ENCODE data around the gene KCNH1. TPM values are rescaled to one million over a fixed set of nuclear protein-coding genes. Genes with fewer than 3 reads are reported as not detected.

KCNH1 gene
- total RNA-seq, 4 donors from 2014 or later: 0.53 to 16.5 (median 2.4) TPM

DNA sequence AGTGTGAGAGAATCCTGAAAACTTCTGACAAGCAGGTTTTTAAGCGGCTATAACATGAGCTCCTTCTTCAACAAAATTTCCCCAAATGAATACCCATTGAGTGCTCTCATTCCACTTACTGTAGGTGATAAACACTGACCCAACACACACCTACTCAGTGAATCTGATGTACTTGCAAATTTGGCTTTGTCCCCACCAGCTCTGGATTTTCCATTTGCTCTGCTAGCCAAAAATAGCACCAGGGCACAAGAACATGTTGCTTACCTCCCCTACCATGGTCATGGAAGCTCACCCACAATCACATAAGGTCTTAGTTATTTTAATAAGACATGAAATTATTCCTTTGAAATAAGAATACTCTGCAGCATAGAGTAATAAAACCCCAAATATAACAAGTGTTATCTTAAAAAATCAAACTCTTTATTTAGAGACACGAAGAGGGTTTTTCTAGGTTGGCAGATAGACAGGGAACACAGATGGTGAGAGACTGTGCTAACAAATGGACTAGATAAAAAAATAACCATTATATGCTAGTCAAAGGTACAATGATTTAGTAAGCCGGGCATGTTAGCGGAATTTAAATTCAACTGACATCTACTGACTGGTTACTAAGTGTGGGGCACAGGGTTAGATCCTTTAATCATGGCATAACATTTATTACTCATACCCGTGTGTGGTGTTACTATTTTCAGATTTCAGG lies 291.9 kb downstream of the KCNH1 start:
- no peaks in the 10 kb centered on the region for H3K9me3 ChIP-seq
- H3K27me3 ChIP-seq: no peaks in the 10 kb centered on the region
- no peaks in the 10 kb centered on the region for H3K4me1 ChIP-seq
- H3K27ac ChIP-seq: no peak overlapping the region
- no peak for DNase-seq
- no peaks in the 10 kb centered on the region for H3K36me3 ChIP-seq
- H3K4me3 ChIP-seq: no peak overlapping the region
- no peak for TF ChIP-seq POLR2A (IDR thresholded peaks at IDR 0.05)
- TF ChIP-seq, protein P1, sequence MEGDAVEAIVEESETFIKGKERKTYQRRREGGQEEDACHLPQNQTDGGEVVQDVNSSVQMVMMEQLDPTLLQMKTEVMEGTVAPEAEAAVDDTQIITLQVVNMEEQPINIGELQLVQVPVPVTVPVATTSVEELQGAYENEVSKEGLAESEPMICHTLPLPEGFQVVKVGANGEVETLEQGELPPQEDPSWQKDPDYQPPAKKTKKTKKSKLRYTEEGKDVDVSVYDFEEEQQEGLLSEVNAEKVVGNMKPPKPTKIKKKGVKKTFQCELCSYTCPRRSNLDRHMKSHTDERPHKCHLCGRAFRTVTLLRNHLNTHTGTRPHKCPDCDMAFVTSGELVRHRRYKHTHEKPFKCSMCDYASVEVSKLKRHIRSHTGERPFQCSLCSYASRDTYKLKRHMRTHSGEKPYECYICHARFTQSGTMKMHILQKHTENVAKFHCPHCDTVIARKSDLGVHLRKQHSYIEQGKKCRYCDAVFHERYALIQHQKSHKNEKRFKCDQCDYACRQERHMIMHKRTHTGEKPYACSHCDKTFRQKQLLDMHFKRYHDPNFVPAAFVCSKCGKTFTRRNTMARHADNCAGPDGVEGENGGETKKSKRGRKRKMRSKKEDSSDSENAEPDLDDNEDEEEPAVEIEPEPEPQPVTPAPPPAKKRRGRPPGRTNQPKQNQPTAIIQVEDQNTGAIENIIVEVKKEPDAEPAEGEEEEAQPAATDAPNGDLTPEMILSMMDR (IDR thresholded peaks at IDR 0.05): no peak

DNA sequence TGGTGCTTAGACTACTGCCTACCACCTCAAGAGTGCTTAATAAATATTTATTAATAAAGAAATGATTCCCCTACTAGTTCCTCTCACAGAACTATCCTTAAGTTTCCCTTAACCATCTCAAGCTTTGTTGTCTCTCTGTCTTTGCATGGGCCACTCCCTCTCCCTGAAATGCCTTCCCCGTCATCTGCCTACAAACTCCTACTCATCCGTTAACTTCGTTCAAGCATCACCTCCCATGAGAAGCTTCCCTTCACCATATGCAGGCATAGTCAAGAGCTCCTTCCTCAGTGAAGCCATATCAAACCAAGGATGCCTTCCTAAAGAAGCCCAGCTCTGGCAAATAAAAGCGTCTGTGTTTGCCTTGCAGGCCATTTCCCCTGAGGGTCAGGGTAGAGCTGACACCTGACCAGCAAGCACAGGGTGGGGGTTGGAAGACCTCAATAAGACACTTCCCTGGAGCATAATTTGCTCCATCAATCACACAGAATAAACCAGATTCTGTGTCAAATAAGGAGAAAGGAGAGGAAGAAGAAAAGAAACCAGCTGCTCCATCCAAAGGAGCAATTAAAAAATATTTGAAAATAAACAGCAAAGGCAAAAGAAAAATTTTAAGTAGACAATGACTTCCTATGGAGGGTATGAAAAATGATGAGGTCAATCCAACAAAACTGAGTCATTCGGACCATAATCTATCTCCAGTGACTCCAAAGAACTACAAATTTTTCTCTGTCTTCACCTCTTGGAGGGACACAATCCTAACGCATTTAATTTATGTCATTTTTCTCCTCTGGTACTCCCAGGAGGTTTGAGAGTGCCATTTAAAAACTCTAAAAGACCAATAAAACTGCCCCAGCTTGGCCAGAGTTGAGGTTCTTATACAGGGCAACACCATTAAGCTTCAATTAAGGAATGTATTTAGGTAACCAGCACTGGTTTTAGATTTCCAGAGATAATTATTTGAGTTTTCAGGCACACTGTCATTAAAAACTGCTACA lies 303.6 kb downstream of the KCNH1 start:
- no peaks in the 10 kb centered on the region for H3K4me1 ChIP-seq
- no peak overlapping the region for H3K27ac ChIP-seq
- H3K27me3 ChIP-seq: no peaks in the 10 kb centered on the region
- H3K9me3 ChIP-seq: no peaks in the 10 kb centered on the region
- DNase-seq: no peak
- no peak for TF ChIP-seq POLR2A (IDR thresholded peaks at IDR 0.05)
- TF ChIP-seq, protein P1 (IDR thresholded peaks at IDR 0.05): no peak
- H3K36me3 ChIP-seq: no peaks in the 10 kb centered on the region
- H3K4me3 ChIP-seq: no peak overlapping the region

DNA sequence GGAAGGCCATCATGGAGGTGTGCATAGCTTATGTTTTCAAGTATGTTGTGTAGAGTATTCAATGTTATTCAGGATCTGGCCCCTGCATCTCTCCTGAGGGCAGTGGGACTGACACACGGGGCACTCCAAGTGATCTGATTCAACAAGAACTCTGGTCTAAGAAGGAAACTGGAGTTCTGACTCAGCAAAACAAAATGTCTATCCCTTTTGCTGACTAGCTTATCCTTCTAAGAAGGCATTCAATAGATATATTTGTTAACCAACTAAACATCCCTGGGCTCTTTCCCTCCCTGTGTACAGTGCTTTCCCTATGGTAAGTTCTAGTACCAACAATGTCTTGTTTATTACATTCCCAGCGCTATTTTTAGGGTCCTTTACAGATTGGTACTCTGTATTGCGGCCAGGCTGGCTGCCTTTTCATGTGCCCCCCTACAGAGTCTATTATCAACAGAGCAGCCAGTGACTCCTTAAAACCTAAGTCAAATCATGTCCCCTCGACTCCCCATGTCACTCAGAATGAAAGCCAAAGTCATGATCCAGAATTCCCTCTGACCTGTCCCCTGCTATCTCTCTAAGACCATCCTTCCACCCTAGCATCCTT lies 304.9 kb downstream of the KCNH1 start:
- Histone ChIP-seq H3K4me1 (no peaks in the 10 kb centered on the region), H3K4me3 (no peak overlapping the region), H3K27ac (no peak overlapping the region), H3K27me3 (no peaks in the 10 kb centered on the region), H3K36me3 (no peaks in the 10 kb centered on the region), H3K9me3 (no peaks in the 10 kb centered on the region)
- TF ChIP-seq, protein P1 (IDR thresholded peaks at IDR 0.05): no peak
- TF ChIP-seq POLR2A (IDR thresholded peaks at IDR 0.05): no peak
- no peak for DNase-seq

DNA sequence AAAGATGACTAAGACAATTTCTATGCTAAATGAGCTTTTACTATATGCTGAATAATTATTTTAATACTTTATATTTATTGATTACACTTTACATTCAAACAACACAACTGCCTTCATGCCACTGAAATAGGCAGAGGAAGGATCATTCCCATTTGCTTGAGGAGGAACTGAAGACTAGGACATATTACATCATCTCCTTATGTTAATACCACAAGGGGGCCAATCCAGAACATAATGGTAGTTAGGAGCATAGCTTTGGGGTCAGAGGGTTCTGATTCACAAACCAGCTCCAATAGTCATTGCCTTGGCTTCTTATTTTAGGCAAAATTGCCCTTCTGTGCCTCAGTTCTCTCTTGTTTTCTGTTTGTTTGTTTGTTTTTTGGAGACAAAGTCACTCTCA lies 306.5 kb downstream of the KCNH1 start:
- H3K4me1 ChIP-seq: no peaks in the 10 kb centered on the region
- DNase-seq: no peak
- H3K36me3 ChIP-seq: no peaks in the 10 kb centered on the region
- TF ChIP-seq, protein P1 (IDR thresholded peaks at IDR 0.05): no peak
- no peak for TF ChIP-seq POLR2A (IDR thresholded peaks at IDR 0.05)
- no peak overlapping the region for H3K4me3 ChIP-seq
- no peak overlapping the region for H3K27ac ChIP-seq
- H3K9me3 ChIP-seq: no peaks in the 10 kb centered on the region
- H3K27me3 ChIP-seq: no peaks in the 10 kb centered on the region

DNA sequence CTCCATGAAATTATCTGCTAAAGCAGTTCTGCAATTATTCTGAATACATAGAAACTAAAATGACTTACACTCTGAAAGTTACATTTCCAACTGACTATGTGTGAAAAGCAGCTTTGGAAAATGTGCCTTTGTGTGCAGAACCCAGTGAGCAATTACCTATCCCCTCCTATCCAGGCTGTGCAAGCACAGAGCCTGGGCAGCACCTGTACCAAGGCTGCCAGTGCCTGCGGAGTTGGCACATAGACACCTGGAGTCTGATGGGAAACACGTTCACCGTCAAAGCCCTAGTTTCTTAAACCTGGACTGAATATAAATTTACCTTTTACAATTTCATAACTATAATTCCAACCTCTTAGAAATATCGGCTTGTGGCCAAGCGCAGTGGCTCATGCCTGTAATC lies 307.3 kb downstream of the KCNH1 start:
- no peaks in the 10 kb centered on the region for H3K9me3 ChIP-seq
- H3K4me3 ChIP-seq: no peak overlapping the region
- H3K36me3 ChIP-seq: no peaks in the 10 kb centered on the region
- TF ChIP-seq POLR2A (IDR thresholded peaks at IDR 0.05): no peak
- TF ChIP-seq, protein P1 (IDR thresholded peaks at IDR 0.05): no peak
- H3K27me3 ChIP-seq: no peaks in the 10 kb centered on the region
- no peaks in the 10 kb centered on the region for H3K4me1 ChIP-seq
- H3K27ac ChIP-seq: no peak overlapping the region
- no peak for DNase-seq

Measured in Peyer's patch (tissue), 4 donors.